K562 (cell line): ENCODE data around the gene PPIL4. TPM values are rescaled to one million over a fixed set of nuclear protein-coding genes. Genes with fewer than 3 reads are reported as not detected.

Experiments
- CREB1 ChIP-seq, 2 experiments: sonication (generic) in 1 of 2; formaldehyde crosslinking in 1 of 2; IDR thresholded peaks; 2 replicates each; pipeline versions ENCODE4 v1.6.1 to v1.8.0; 2012 to 2022; ENCODE audit warnings: inconsistent platforms in 1 of 2, mild to moderate bottlenecking in 1 of 2, missing genetic modification reagents in 1 of 2, moderate library complexity in 1 of 2
- EGR1 ChIP-seq: fragments of 450-650 bp; conservative IDR thresholded peaks from 2 replicates; pipeline ENCODE4 v1.6.1; 2017; ENCODE audit warnings: mild to moderate bottlenecking
- TCF3 ChIP-seq: sonication (generic); formaldehyde crosslinking; IDR thresholded peaks from 2 replicates; pipeline ENCODE4 v1.4.0; 2020; ENCODE audit warnings: mild to moderate bottlenecking, missing genetic modification reagents
- TCF7L2 ChIP-seq: fragments of 150-350 bp; IDR thresholded peaks from 2 replicates; pipeline ENCODE4 v1.6.1; 2016; ENCODE audit warnings: low read depth, mild to moderate bottlenecking, low read length, moderate library complexity
- THRAP3 ChIP-seq: fragments of 450-650 bp; IDR thresholded peaks from 2 replicates; pipeline ENCODE4 v1.6.1; 2016; ENCODE audit warnings: mild to moderate bottlenecking, inconsistent platforms, borderline replicate concordance
- UBTF ChIP-seq, 2 experiments: IDR thresholded peaks; 2 replicates each; pipeline ENCODE4 v1.6.1; 2012; ENCODE audit warnings: improper control_type of control experiment in 2 of 2, low read depth in 2 of 2, low read length in 2 of 2, borderline replicate concordance in 1 of 2
- ZBTB11 ChIP-seq, 3 experiments: fragments of 200-800 bp in 1 of 3; fragments of 250-450 bp in 1 of 3; fragments of 450-650 bp in 1 of 3; sonication (Bioruptor Pico) in 1 of 3; sonication (Bioruptor generic) in 1 of 3; formaldehyde crosslinking in 1 of 3; IDR thresholded peaks; 2 replicates each; pipeline versions ENCODE4 v1.6.1 to v1.8.0; 2016 to 2022; ENCODE audit warnings: mild to moderate bottlenecking in 2 of 3, missing genetic modification characterization in 2 of 3, missing compliant biosample characterization in 1 of 3, moderate library complexity in 1 of 3
- ZNF407 ChIP-seq: fragments of 450-650 bp; IDR thresholded peaks from 2 replicates; pipeline ENCODE4 v1.6.1; 2016; ENCODE audit warnings: low read depth
- polyA plus RNA-seq, 8 experiments: library from polyadenylated mRNA; depleted of rRNA in 4 of 8; stranded (reverse) in 5 of 8; unstranded in 3 of 8; fragments of >200 nt; fragmentation: Nextera tagmentation in 2 of 8; fragmentation: Illumina TruSeq in 1 of 8; extraction: Ambion mirVana in 2 of 8; extraction: Trizol in 1 of 8; gene quantifications; 2 replicates each; pipeline versions ENCODE4 v1.2.1 to v1.2.3, GENCODE V29; 2011 to 2014; ENCODE audit warnings: inconsistent platforms in 1 of 8, missing spikeins in 1 of 8
- total RNA-seq, 7 experiments: library from RNA; depleted of rRNA in 6 of 7; stranded (reverse); fragments of >200 nt in 6 of 7; fragmentation: Illumina TruSeq in 2 of 7; extraction: Trizol in 2 of 7; gene quantifications; 2 replicates each; pipeline versions ENCODE4 v1.2.1 to v1.2.3, GENCODE V29; 2011 to 2021; ENCODE audit warnings: low replicate concordance in 1 of 7
- TF ChIP-seq, protein P1 (sequence below): fragments of 250-450 bp; sonication (Bioruptor Pico); IDR thresholded peaks from 2 replicates; pipeline ENCODE4 v1.8.0; 2021; ENCODE audit warnings: moderate library complexity, mild to moderate bottlenecking, inconsistent platforms

The PPIL4 gene
- total and polyA plus RNA-seq, 9 of the 15 experiments (the other 6 are each of a cell fraction or from before 2014, with no cell fraction given): 14.5 to 55.2 (median 45.9) TPM

GRCh38 chr6:149566410-149567193 is 20.8 kb upstream of the PPIL4 start (continued):
- TF ChIP-seq ZNF407: no peak
- TF ChIP-seq ZBTB11 (CRISPR knock-in tag; IDR thresholded peaks at IDR 0.05): peak in 1 of 3 experiments; percentile 38; a peak in 1 of 6 replicates
- peak; percentile 50 to 71; a peak in 1 of 4 replicates for TF ChIP-seq UBTF (IDR thresholded peaks at IDR 0.05; ENCODE audit: borderline replicate concordance in 1 of 2, low read depth in 2 of 2, low read length in 2 of 2)
- TF ChIP-seq TCF3 (CRISPR knock-in tag): peak; percentile 26; the same call in 1 of the 2 replicates
- TF ChIP-seq TCF7L2: no peak
- no peak for TF ChIP-seq CREB1 (IDR thresholded peaks at IDR 0.05)
- peak; percentile 45; the same call in 1 of the 2 replicates for TF ChIP-seq CREB1 (CRISPR knock-in tag; IDR thresholded peaks at IDR 0.05)
- TF ChIP-seq EGR1: peak; percentile 73
- TF ChIP-seq, protein P1, sequence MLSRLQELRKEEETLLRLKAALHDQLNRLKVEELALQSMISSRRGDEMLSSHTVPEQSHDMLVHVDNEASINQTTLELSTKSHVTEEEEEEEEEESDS (CRISPR knock-in tag): no peak
- no peak for TF ChIP-seq THRAP3
